Lung (tissue), 12 donors: ENCODE results near the gene HOXB8. TPM values are rescaled to one million over a fixed set of nuclear protein-coding genes. Genes with fewer than 3 reads are reported as not detected.

Experiments used
- ATAC-seq: fragments of 200-7000 bp; cut with Tn5 transposase; one replicate; pipeline ENCODE4 v1.9.1; 2020; ENCODE audit warnings: moderate number of reproducible peaks; ENCODE audit not compliant: insufficient read depth, low FRiP score
- DNase-seq, 3 donors: peaks; one replicate each; pipeline ENCODE4 v3.0.0-alpha.2; 2013 to 2017
- H3K27ac ChIP-seq, 2 donors: one replicate each; pipeline ENCODE4 v1.5.1; 2013; ENCODE audit warnings: mild to moderate bottlenecking in 2 of 2, moderate library complexity in 2 of 2, control low read depth in 1 of 2, inconsistent platforms in 1 of 2, low read depth in 1 of 2, low read length in 1 of 2
- H3K27me3 ChIP-seq, 3 donors: one replicate each; pipeline ENCODE4 v1.5.1; 2013; ENCODE audit warnings: low read length in 2 of 3; ENCODE audit not compliant: control insufficient read depth in 3 of 3, insufficient read depth in 3 of 3
- H3K36me3 ChIP-seq, 4 donors: one replicate each; pipeline ENCODE4 v1.5.1; 2013; ENCODE audit warnings: low read length in 4 of 4, mild to moderate bottlenecking in 1 of 4, moderate library complexity in 1 of 4; ENCODE audit not compliant: control insufficient read depth in 4 of 4, insufficient read depth in 4 of 4
- H3K4me1 ChIP-seq, 5 donors: one replicate each; pipeline ENCODE4 v1.5.1; 2013; ENCODE audit warnings: low read length in 5 of 5, mild to moderate bottlenecking in 2 of 5, moderate library complexity in 1 of 5; ENCODE audit not compliant: control insufficient read depth in 5 of 5, insufficient read depth in 5 of 5
- H3K4me3 ChIP-seq: one replicate; pipeline ENCODE4 v1.5.1; 2013; ENCODE audit warnings: mild to moderate bottlenecking, control low read depth, moderate library complexity
- H3K9ac ChIP-seq, 2 donors: one replicate each; pipeline ENCODE4 v1.5.1; 2013; ENCODE audit warnings: low read length in 2 of 2, control low read depth in 1 of 2; ENCODE audit not compliant: insufficient read depth in 1 of 2
- H3K9me3 ChIP-seq, 4 donors: one replicate each; pipeline ENCODE4 v1.5.1; 2013; ENCODE audit warnings: low read length in 3 of 4, mild to moderate bottlenecking in 1 of 4, moderate library complexity in 1 of 4; ENCODE audit not compliant: control insufficient read depth in 4 of 4, insufficient read depth in 3 of 4
- WGBS, 2 donors: extraction: QIAGEN DNeasy Blood & Tissue Kit; methylation state at CpG; one replicate each; pipeline ENCODE4 v1.1.7; 2013; 5-methylcytosine and 5-hydroxymethylcytosine counted together
- polyA plus RNA-seq, 2 donors: library from polyadenylated mRNA; stranded (reverse); fragments of 200-250 nt; gene quantifications; one replicate each; pipeline ENCODE4 v1.2.1, GENCODE V29; 2013
- total RNA-seq, 2 donors: library from RNA; depleted of rRNA in 1 of 2; stranded (reverse); fragments of >200 nt in 1 of 2; gene quantifications; one replicate each; pipeline ENCODE4 v1.2.1, GENCODE V29; 2014 to 2021
- TF ChIP-seq, protein P1 (sequence below): IDR thresholded peaks from 2 replicates; pipeline ENCODE4 v1.5.1; 2012; ENCODE audit warnings: mild to moderate bottlenecking; ENCODE audit errors: control extremely low read depth, extremely low read depth
- donor health status: control.
- donor health status: control.
- donor health status: Bipolar disorder and iron deficiency.
- donor health status: healthy.
- donor health status: DM: yes; HTN: yes; CAD: no.

Gene HOXB8
- total and polyA plus RNA-seq, 4 donors: 0.08 to 0.31 (median 0.10) TPM; not detected in 1

DNA sequence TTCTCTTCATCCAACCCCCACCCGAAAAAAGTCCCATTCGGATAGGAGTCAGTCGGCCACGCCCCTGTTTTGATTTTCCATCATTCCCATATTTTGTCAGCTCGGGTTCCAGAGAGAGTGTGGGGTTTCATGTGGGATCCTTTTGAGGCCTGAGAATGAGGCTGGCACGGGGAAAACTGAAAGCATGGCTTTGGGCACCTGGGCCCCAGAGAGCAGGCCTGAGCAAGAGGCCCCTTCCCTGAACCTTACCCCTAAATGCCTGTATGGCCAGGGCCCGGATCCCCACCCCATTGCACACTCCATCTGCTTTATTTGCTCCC is 32.4 kb downstream of the HOXB8 start:
- peak overlapping the region in 1 of 2 donors; percentile 94 for H3K27ac ChIP-seq
- no peaks in the 10 kb centered on the region for H3K36me3 ChIP-seq
- H3K4me1 ChIP-seq: peaks cover 0 to 76% (median 7%) of the 10 kb centered on the region in 5 donors
- H3K9ac ChIP-seq: peak overlapping the region in 1 of 2 donors; percentile 94
- TF ChIP-seq, protein P1, sequence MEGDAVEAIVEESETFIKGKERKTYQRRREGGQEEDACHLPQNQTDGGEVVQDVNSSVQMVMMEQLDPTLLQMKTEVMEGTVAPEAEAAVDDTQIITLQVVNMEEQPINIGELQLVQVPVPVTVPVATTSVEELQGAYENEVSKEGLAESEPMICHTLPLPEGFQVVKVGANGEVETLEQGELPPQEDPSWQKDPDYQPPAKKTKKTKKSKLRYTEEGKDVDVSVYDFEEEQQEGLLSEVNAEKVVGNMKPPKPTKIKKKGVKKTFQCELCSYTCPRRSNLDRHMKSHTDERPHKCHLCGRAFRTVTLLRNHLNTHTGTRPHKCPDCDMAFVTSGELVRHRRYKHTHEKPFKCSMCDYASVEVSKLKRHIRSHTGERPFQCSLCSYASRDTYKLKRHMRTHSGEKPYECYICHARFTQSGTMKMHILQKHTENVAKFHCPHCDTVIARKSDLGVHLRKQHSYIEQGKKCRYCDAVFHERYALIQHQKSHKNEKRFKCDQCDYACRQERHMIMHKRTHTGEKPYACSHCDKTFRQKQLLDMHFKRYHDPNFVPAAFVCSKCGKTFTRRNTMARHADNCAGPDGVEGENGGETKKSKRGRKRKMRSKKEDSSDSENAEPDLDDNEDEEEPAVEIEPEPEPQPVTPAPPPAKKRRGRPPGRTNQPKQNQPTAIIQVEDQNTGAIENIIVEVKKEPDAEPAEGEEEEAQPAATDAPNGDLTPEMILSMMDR: no peak
- no peak overlapping the region for H3K4me3 ChIP-seq
- peaks cover 0 to 2% (median 0%) of the 10 kb centered on the region in 4 donors for H3K9me3 ChIP-seq
- peaks cover 4 to 48% (median 11%) of the 10 kb centered on the region in 3 donors for H3K27me3 ChIP-seq
- ATAC-seq: no peak
- DNase-seq: no peak
- WGBS, 2 donors: 23% methylated on average over 7 of the region's 7 CpGs

GRCh38 chr17:48579760-48580554 is 35.1 kb downstream of the HOXB8 start:
- no peak overlapping the region for H3K4me3 ChIP-seq
- TF ChIP-seq, protein P1: no peak
- H3K9ac ChIP-seq: peak overlapping the region; percentile 41 to 97
- H3K9me3 ChIP-seq: peaks cover 0 to 2% (median 0%) of the 10 kb centered on the region in 4 donors
- 25% methylated on average over 24 to 26 of the region's 26 CpGs for whole genome bisulfite sequencing, 2 donors
- H3K36me3 ChIP-seq: peaks cover 0 to 13% (median 1%) of the 10 kb centered on the region in 4 donors
- H3K27ac ChIP-seq: peak overlapping the region in 1 of 2 donors; percentile 32
- H3K4me1 ChIP-seq: peaks cover 0 to 74% (median 5%) of the 10 kb centered on the region in 5 donors
- ATAC-seq: no peak
- DNase-seq: peak; percentile 86 to 93 (median 92)
- H3K27me3 ChIP-seq: peaks cover 4 to 49% (median 16%) of the 10 kb centered on the region in 3 donors

- Histone ChIP-seq H3K4me1 (peaks cover 0 to 76% (median 5%) of the 10 kb centered on the region in 5 donors), H3K36me3 (peaks cover 0 to 18% (median 1%) of the 10 kb centered on the region in 4 donors), H3K27me3 (peaks cover 4 to 49% (median 19%) of the 10 kb centered on the region in 3 donors), H3K9me3 (peaks cover 0 to 2% (median 0%) of the 10 kb centered on the region in 4 donors), H3K9ac (peak overlapping the region; percentile 49 to 97), H3K4me3 (no peak overlapping the region), H3K27ac (no peak overlapping the region)
- TF ChIP-seq, protein P1: no peak
- WGBS, 2 donors: 17 to 19% methylated on average over 7 of the region's 7 CpGs
- ATAC-seq (no peak), DNase-seq (peak in 1 of 3 donors; percentile 78)
Observed at GRCh38 chr17:48579471-48579759, 35.7 kb downstream of the HOXB8 start.
